ENCODE data around the gene SAMD10. TPM values are rescaled to one million over a fixed set of nuclear protein-coding genes. Genes with fewer than 3 reads are reported as not detected.
"Not testable (repeated sequence)": the region's sequence is repeated elsewhere in the genome, so short reads cannot be mapped to it uniquely, and the experiment has no call there.

SAMD10 gene
- total and polyA plus RNA-seq, 2 experiments from 2014 or later: 1.3 TPM

- Histone ChIP-seq H3K27ac (no peak overlapping the region), H4K20me1 (ENCODE audit: insufficient read depth) (no peaks in the 10 kb centered on the region), H2AFZ (no peak overlapping the region), H3K4me2 (ENCODE audit: unreplicated experiment) (no peak overlapping the region), H3K27me3 (replicated peaks; ENCODE audit: insufficient read depth) (no peaks in the 10 kb centered on the region), H3K36me3 (ENCODE audit: low read depth) (peaks cover 25% of the 10 kb centered on the region; the same call in 1 of the 2 replicates), H3K4me3 (no peak overlapping the region), H3F3A (ENCODE audit: insufficient read depth) (no peaks in the 10 kb centered on the region), H3K9ac (no peak overlapping the region), H3K79me2 (ENCODE audit: insufficient read depth) (no peaks in the 10 kb centered on the region), H3K4me1 (ENCODE audit: insufficient read depth) (no peaks in the 10 kb centered on the region), H3K9me2 (ENCODE audit: insufficient read depth) (no peaks in the 10 kb centered on the region), H3K9me3 (ENCODE audit: low read depth) (no peaks in the 10 kb centered on the region)
- 90 to 98% methylated on average over 29 to 36 of the region's 36 CpGs for WGBS, 2 experiments (ENCODE audit: low coverage in 1 of 2, low lambda C conversion rate in 2 of 2, missing lambda C conversion rate in 2 of 2)
- no peak for DNase-seq
- in situ Hi-C loops (cut with MboI): no loop called here
- TF ChIP-seq EZH2 (IDR thresholded peaks at IDR 0.05; ENCODE audit: insufficient read depth, poor library complexity, severe bottlenecking) (no peak), EZH2phosphoT487 (IDR thresholded peaks at IDR 0.05; ENCODE audit: insufficient read depth, low read depth) (no peak)
Measured at GRCh38 chr20:64021124-64021975, 41.9 kb upstream of the SAMD10 start.

DNA sequence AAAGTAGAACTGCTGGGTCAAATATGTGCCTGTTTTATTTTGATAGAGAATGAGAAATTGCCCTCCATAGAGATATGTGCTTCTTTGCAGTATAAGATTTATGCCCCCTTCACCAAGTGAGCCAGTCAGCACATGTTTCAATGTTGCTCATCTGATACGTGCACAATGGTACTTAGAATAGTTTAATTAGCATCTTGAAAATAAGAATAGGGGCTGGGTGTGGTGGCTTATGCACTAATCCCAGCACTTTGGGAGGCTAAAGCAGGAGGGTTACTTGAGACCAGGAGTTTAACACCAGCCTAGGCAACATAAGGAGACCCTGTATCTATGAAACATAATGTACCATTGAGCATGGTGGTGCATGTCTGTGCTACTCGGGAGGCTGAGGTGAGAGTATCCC lies 36.2 kb upstream of the SAMD10 start:
- 62 to 69% methylated on average over 2 of the region's 2 CpGs for WGBS, 2 experiments (ENCODE audit: low coverage in 1 of 2, low lambda C conversion rate in 2 of 2, missing lambda C conversion rate in 2 of 2)
- Histone ChIP-seq H4K20me1 (ENCODE audit: insufficient read depth) (no peaks in the 10 kb centered on the region), H3K9me2 (ENCODE audit: insufficient read depth) (no peaks in the 10 kb centered on the region), H3K79me2 (ENCODE audit: insufficient read depth) (peaks cover 19% of the 10 kb centered on the region; the same call in 1 of the 2 replicates), H3K36me3 (ENCODE audit: low read depth) (peaks cover 37% of the 10 kb centered on the region), H3K27ac (no peak overlapping the region), H3K9me3 (ENCODE audit: low read depth) (no peaks in the 10 kb centered on the region), H3K4me1 (ENCODE audit: insufficient read depth) (no peaks in the 10 kb centered on the region), H3K9ac (no peak overlapping the region), H3K4me2 (ENCODE audit: unreplicated experiment) (no peak overlapping the region), H3K27me3 (replicated peaks; ENCODE audit: insufficient read depth) (no peaks in the 10 kb centered on the region), H3F3A (ENCODE audit: insufficient read depth) (no peaks in the 10 kb centered on the region), H3K4me3 (no peak overlapping the region), H2AFZ (no peak overlapping the region)
- in situ Hi-C loops (cut with MboI): no loop called here
- DNase-seq: no peak
- TF ChIP-seq EZH2phosphoT487 (IDR thresholded peaks at IDR 0.05; ENCODE audit: insufficient read depth, low read depth): no peak
- no peak for TF ChIP-seq EZH2 (IDR thresholded peaks at IDR 0.05; ENCODE audit: insufficient read depth, poor library complexity, severe bottlenecking)

- H3K27ac ChIP-seq; H3K9ac ChIP-seq; H3K9me3 ChIP-seq (ENCODE audit: low read depth); H3K4me1 ChIP-seq (ENCODE audit: insufficient read depth); H3K4me2 ChIP-seq (ENCODE audit: unreplicated experiment); H3F3A ChIP-seq (ENCODE audit: insufficient read depth); H3K27me3 ChIP-seq (replicated peaks; ENCODE audit: insufficient read depth); H4K20me1 ChIP-seq (ENCODE audit: insufficient read depth); H2AFZ ChIP-seq; DNase-seq; in situ Hi-C loops (cut with MboI); H3K9me2 ChIP-seq (ENCODE audit: insufficient read depth); H3K4me3 ChIP-seq: not testable (repeated sequence)
- peaks cover 33% of the 10 kb centered on the region for H3K79me2 ChIP-seq (ENCODE audit: insufficient read depth)
- WGBS, 2 experiments (ENCODE audit: low coverage in 1 of 2, low lambda C conversion rate in 2 of 2, missing lambda C conversion rate in 2 of 2): 90 to 95% methylated on average over 5 to 14 of the region's 20 CpGs
- peaks cover 49% of the 10 kb centered on the region for H3K36me3 ChIP-seq (ENCODE audit: low read depth)
Measured at GRCh38 chr20:64012385-64013154, 33.1 kb upstream of the SAMD10 start.

GRCh38 chr20:64011366-64011779 lies 31.9 kb upstream of the SAMD10 start:
- Histone ChIP-seq H3K79me2 (ENCODE audit: insufficient read depth) (peaks cover 35% of the 10 kb centered on the region), H4K20me1 (ENCODE audit: insufficient read depth) (peaks cover 4% of the 10 kb centered on the region; the same call in 1 of the 2 replicates), H2AFZ (no peak overlapping the region), H3K4me2 (ENCODE audit: unreplicated experiment) (no peak overlapping the region), H3K27ac (peak overlapping the region; percentile 39; the same call in 1 of the 2 replicates), H3K9me3 (ENCODE audit: low read depth) (no peaks in the 10 kb centered on the region), H3K4me3 (no peak overlapping the region), H3K9ac (no peak overlapping the region), H3K4me1 (ENCODE audit: insufficient read depth) (no peaks in the 10 kb centered on the region), H3F3A (ENCODE audit: insufficient read depth) (no peaks in the 10 kb centered on the region), H3K36me3 (ENCODE audit: low read depth) (peaks cover 50% of the 10 kb centered on the region), H3K9me2 (ENCODE audit: insufficient read depth) (no peaks in the 10 kb centered on the region), H3K27me3 (replicated peaks; ENCODE audit: insufficient read depth) (no peaks in the 10 kb centered on the region)
- DNase-seq: no peak
- TF ChIP-seq EZH2 (IDR thresholded peaks at IDR 0.05; ENCODE audit: insufficient read depth, poor library complexity, severe bottlenecking) (no peak), EZH2phosphoT487 (IDR thresholded peaks at IDR 0.05; ENCODE audit: insufficient read depth, low read depth) (no peak)
- WGBS, 2 experiments (ENCODE audit: low coverage in 1 of 2, low lambda C conversion rate in 2 of 2, missing lambda C conversion rate in 2 of 2): 95 to 96% methylated on average over 16 of the region's 16 CpGs
- in situ Hi-C loops (cut with MboI): no loop called here

All from GM23248 (cell line).